SJCRH30 (cell line): ENCODE measurements around the gene EDDM13. TPM values are rescaled to one million over a fixed set of nuclear protein-coding genes. Genes with fewer than 3 reads are reported as not detected.
"Not testable (repeated sequence)": the region's sequence is repeated elsewhere in the genome, so short reads cannot be mapped to it uniquely, and the experiment has no call there.

Experiments
- DNase-seq, 2 experiments: peaks; one replicate each; pipeline ENCODE4 v3.0.0-alpha.2; 2015 to 2020
- H3K27ac ChIP-seq: fragments of 250-450 bp; sonication (Bioruptor Pico); 2 replicates; pipeline ENCODE4 v1.5.1; 2020; ENCODE audit warnings: mild to moderate bottlenecking, moderate library complexity
- H3K27me3 ChIP-seq: fragments of 250-450 bp; sonication (Bioruptor Pico); 2 replicates; pipeline ENCODE4 v1.5.1; 2020; ENCODE audit warnings: mild to moderate bottlenecking, moderate library complexity
- H3K36me3 ChIP-seq: fragments of 250-450 bp; sonication (Bioruptor Pico); 2 replicates; pipeline ENCODE4 v1.5.1; 2020; ENCODE audit warnings: mild to moderate bottlenecking, moderate library complexity
- H3K4me1 ChIP-seq: fragments of 250-450 bp; sonication (Bioruptor Pico); 2 replicates; pipeline ENCODE4 v1.5.1; 2020; ENCODE audit warnings: mild to moderate bottlenecking, moderate library complexity
- H3K4me3 ChIP-seq: fragments of 250-450 bp; sonication (Bioruptor Pico); 2 replicates; pipeline ENCODE4 v1.5.1; 2020; ENCODE audit warnings: mild to moderate bottlenecking, moderate library complexity
- H3K9me3 ChIP-seq: fragments of 250-450 bp; sonication (Bioruptor Pico); replicated peaks from 2 replicates; pipeline ENCODE4 v1.5.1; 2020; ENCODE audit warnings: mild to moderate bottlenecking, moderate library complexity
- total RNA-seq: library from RNA; depleted of rRNA; stranded (reverse); fragments of >200 nt; shearing (Covaris generic); gene quantifications from 2 replicates; pipeline ENCODE4 v1.2.3, GENCODE V29; 2014; rRNA removed

The EDDM13 gene, protein sequence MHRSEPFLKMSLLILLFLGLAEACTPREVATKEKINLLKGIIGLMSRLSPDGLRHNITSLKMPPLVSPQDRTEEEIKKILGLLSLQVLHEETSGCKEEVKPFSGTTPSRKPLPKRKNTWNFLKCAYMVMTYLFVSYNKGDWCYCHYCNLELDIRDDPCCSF
- total RNA-seq: not detected in 2 replicates

GRCh38 chr19:56272161-56272798 is at the start of gene EDDM13:
EDDM13 (plus strand) TSS chr19:56272748; CDS start chr19:56272835, 87 bp downstream.
- Histone ChIP-seq H3K4me1 (no peaks in the 10 kb centered on the region), H3K27ac (no peak within 1 kb of the TSS), H3K4me3 (no peak within 1 kb of the TSS), H3K9me3 (no peaks in the 10 kb centered on the region), H3K36me3 (no peaks in the 10 kb centered on the region), H3K27me3 (no peaks in the 10 kb centered on the region)
- no peak for DNase-seq

GRCh38 chr19:56222901-56223300 is 49.6 kb upstream of the EDDM13 start:
- H3K27me3 ChIP-seq: no peaks in the 10 kb centered on the region
- no peaks in the 10 kb centered on the region for H3K4me1 ChIP-seq
- DNase-seq: no peak
- H3K27ac ChIP-seq: no peak overlapping the region
- H3K4me3 ChIP-seq: no peak overlapping the region
- no peaks in the 10 kb centered on the region for H3K9me3 ChIP-seq
- H3K36me3 ChIP-seq: no peaks in the 10 kb centered on the region

DNA sequence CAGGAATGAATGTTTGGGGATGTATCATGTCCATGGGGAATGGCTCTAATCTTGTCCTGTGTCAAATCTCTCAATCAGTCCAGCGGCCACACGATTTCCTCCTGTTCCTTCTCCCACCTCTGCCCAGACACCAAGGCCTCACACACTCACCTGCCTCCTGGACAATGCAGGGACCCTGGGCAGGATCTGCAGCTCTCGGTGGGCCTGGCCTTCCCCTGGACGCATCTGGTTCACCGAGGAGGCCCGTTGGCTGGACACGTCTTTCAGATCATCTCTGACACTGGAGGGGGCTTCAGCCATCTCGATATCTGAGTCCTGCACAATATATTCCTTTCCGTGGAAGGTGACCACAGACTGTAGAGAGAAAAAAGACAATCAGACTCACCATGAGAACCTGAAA is 49.1 kb upstream of the EDDM13 start:
- no peaks in the 10 kb centered on the region for H3K27me3 ChIP-seq
- H3K4me1 ChIP-seq: no peaks in the 10 kb centered on the region
- DNase-seq: no peak
- H3K36me3 ChIP-seq: no peaks in the 10 kb centered on the region
- H3K27ac ChIP-seq: no peak overlapping the region
- no peaks in the 10 kb centered on the region for H3K9me3 ChIP-seq
- H3K4me3 ChIP-seq: no peak overlapping the region

GRCh38 chr19:56245121-56245740 is 27.3 kb upstream of the EDDM13 start:
- no peaks in the 10 kb centered on the region for H3K4me1 ChIP-seq
- no peak overlapping the region for H3K4me3 ChIP-seq
- H3K36me3 ChIP-seq: no peaks in the 10 kb centered on the region
- DNase-seq: no peak
- H3K27ac ChIP-seq: no peak overlapping the region
- no peaks in the 10 kb centered on the region for H3K27me3 ChIP-seq
- H3K9me3 ChIP-seq: no peaks in the 10 kb centered on the region

GRCh38 chr19:56245764-56246163 is 26.8 kb upstream of the EDDM13 start:
- not testable (repeated sequence) for H3K27me3 ChIP-seq, H3K36me3 ChIP-seq, H3K27ac ChIP-seq, H3K4me1 ChIP-seq, H3K9me3 ChIP-seq, H3K4me3 ChIP-seq, DNase-seq

GRCh38 chr19:56248736-56249338 is 23.7 kb upstream of the EDDM13 start:
- not testable (repeated sequence) for H3K9me3 ChIP-seq, H3K4me3 ChIP-seq, DNase-seq, H3K27me3 ChIP-seq, H3K27ac ChIP-seq, H3K36me3 ChIP-seq, H3K4me1 ChIP-seq

GRCh38 chr19:56252699-56253422 is 19.7 kb upstream of the EDDM13 start:
- H3K4me1 ChIP-seq: no peaks in the 10 kb centered on the region
- DNase-seq: peak; percentile 68 to 71

DNA sequence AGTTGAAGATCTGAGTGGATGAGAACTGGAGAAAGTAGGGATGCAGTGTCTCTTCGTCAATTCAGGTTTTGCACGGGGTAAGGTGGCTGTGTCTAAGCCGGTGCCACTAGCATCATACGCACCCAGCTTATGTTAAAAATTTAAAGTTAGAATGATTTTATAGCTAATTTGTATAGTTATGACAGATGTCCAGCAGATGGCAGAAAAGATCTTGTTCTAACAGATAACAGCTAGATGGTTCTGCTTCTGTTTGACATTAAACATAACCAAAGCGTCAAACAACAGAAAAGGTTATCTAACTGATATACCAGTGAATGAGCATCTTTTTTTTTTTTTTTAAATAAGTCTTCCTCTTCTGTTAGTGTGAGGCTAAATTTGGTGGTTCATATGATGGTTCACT is 18.8 kb upstream of the EDDM13 start:
- Histone ChIP-seq H3K4me1 (no peaks in the 10 kb centered on the region), H3K4me3 (no peak overlapping the region), H3K27ac (no peak overlapping the region), H3K9me3 (no peaks in the 10 kb centered on the region), H3K36me3 (no peaks in the 10 kb centered on the region), H3K27me3 (no peaks in the 10 kb centered on the region)
- peak in 1 of 2 experiments; percentile 46 for DNase-seq

More at GRCh38 chr19:56252699-56253422, 19.7 kb upstream of the EDDM13 start:
- Histone ChIP-seq H3K27ac (no peak overlapping the region), H3K27me3 (no peaks in the 10 kb centered on the region), H3K36me3 (no peaks in the 10 kb centered on the region), H3K9me3 (no peaks in the 10 kb centered on the region), H3K4me3 (no peak overlapping the region)

DNA sequence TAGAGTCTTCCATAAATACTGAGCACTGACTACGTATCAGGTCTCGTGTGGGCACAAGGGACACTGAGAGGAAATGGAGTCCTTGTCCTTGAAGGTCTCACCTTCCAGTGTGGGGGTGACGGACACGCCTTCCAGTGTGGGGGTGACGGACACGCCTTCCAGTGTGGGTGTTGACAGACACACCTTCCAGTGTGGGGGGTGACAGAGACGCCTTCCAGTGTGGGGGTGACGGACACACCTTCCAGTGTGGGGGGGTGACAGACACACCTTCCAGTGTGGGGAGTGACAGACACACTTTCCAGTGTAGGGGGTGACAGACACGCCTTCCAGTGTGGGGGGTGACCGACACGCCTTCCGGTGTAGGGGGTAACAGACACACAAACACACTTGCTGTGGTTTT is 14.3 kb upstream of the EDDM13 start:
- Histone ChIP-seq H3K27me3 (no peaks in the 10 kb centered on the region), H3K27ac (no peak overlapping the region), H3K4me1 (no peaks in the 10 kb centered on the region), H3K36me3 (no peaks in the 10 kb centered on the region), H3K9me3 (no peaks in the 10 kb centered on the region), H3K4me3 (no peak overlapping the region)
- no peak for DNase-seq

GRCh38 chr19:56261145-56261544 is 11.4 kb upstream of the EDDM13 start:
- Histone ChIP-seq H3K4me1 (no peaks in the 10 kb centered on the region), H3K36me3 (no peaks in the 10 kb centered on the region), H3K9me3 (no peaks in the 10 kb centered on the region), H3K4me3 (no peak overlapping the region), H3K27ac (no peak overlapping the region), H3K27me3 (no peaks in the 10 kb centered on the region)
- no peak for DNase-seq

DNA sequence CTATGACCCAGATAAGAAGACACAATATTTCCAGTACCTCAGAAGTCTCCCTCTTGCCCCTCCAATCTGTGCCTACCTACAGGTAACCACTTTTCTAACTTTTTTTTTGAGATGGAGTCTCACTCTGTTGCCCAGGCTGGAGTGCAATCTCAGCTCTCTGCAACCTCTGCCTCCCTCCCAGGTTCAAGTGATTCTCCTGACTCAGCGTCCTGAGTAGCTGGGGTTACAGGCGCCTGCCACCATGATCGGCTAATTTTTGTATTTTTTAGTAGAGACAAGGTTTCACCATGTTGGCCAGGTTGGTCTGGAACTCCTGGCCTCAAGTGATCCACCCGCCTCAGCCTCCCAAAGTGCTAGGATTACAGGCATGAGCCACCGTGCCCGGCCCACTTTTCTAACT is 10.6 kb upstream of the EDDM13 start:
- not testable (repeated sequence) for H3K4me3 ChIP-seq, H3K27me3 ChIP-seq, H3K4me1 ChIP-seq, H3K9me3 ChIP-seq, H3K27ac ChIP-seq, H3K36me3 ChIP-seq, DNase-seq

- H3K4me3 ChIP-seq: no peak overlapping the region
- DNase-seq: no peak
These were observed 9.2 kb upstream of the EDDM13 start for GRCh38 chr19:56263319-56263718.

GRCh38 chr19:56266051-56266450 is 6.5 kb upstream of the EDDM13 start:
- no peaks in the 10 kb centered on the region for H3K36me3 ChIP-seq
- no peaks in the 10 kb centered on the region for H3K4me1 ChIP-seq
- no peak overlapping the region for H3K27ac ChIP-seq
- H3K27me3 ChIP-seq: no peaks in the 10 kb centered on the region
- no peaks in the 10 kb centered on the region for H3K9me3 ChIP-seq
- H3K4me3 ChIP-seq: no peak overlapping the region
- no peak for DNase-seq

More at GRCh38 chr19:56263319-56263718, 9.2 kb upstream of the EDDM13 start:
- Histone ChIP-seq H3K4me1 (no peaks in the 10 kb centered on the region), H3K27me3 (no peaks in the 10 kb centered on the region), H3K27ac (no peak overlapping the region), H3K9me3 (no peaks in the 10 kb centered on the region), H3K36me3 (no peaks in the 10 kb centered on the region)

DNA sequence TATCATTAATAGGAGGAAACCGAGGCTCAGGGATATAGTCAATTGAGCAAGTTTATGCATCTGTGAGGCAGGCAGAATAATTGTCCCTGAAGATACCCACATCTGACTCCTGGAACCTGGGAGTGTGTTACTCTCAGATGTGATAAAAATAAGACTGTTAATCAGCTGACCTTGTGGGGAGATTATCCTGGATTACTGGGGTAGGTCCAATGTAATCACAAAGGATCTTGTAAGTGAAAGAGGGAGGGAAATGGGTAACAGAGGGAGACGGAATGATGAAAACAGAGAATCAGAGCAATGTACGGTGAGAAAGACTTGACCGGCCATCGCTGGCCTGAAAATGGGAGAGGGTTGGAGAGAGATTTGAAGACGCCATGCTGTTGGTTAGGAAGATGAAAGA is 3.2 kb upstream of the EDDM13 start:
- Histone ChIP-seq H3K4me3 (no peak overlapping the region), H3K36me3 (no peaks in the 10 kb centered on the region), H3K27ac (no peak overlapping the region), H3K4me1 (no peaks in the 10 kb centered on the region), H3K9me3 (no peaks in the 10 kb centered on the region), H3K27me3 (no peaks in the 10 kb centered on the region)
- DNase-seq: no peak

GRCh38 chr19:56270676-56271075 is 1.9 kb upstream of the EDDM13 start:
- no peaks in the 10 kb centered on the region for H3K4me1 ChIP-seq
- H3K36me3 ChIP-seq: no peaks in the 10 kb centered on the region
- H3K4me3 ChIP-seq: no peak overlapping the region
- no peaks in the 10 kb centered on the region for H3K9me3 ChIP-seq
- no peaks in the 10 kb centered on the region for H3K27me3 ChIP-seq
- H3K27ac ChIP-seq: no peak overlapping the region
- DNase-seq: peak in 1 of 2 experiments; percentile 5
